Peyer's patch (tissue), 4 donors: ENCODE data around the gene TRIO.

ENCODE experiments used
- POLR2A ChIP-seq, 2 donors: fragments of 450-650 bp; IDR thresholded peaks; one replicate each; pipeline ENCODE4 v1.5.1; 2017; ENCODE audit warnings: antibody characterized with exemption in 2 of 2, mild to moderate bottlenecking in 2 of 2, moderate library complexity in 2 of 2
- TF ChIP-seq, protein P1 (sequence below), 6 experiments: fragments of 450-650 bp in 4 of 6; fragments of 200-600 bp in 2 of 6; sonication (generic) in 1 of 6; IDR thresholded peaks; one replicate each; pipeline ENCODE4 v1.5.1; 2017 to 2019; ENCODE audit warnings: antibody characterized with exemption in 6 of 6, mild to moderate bottlenecking in 3 of 6, moderate library complexity in 1 of 6

DNA sequence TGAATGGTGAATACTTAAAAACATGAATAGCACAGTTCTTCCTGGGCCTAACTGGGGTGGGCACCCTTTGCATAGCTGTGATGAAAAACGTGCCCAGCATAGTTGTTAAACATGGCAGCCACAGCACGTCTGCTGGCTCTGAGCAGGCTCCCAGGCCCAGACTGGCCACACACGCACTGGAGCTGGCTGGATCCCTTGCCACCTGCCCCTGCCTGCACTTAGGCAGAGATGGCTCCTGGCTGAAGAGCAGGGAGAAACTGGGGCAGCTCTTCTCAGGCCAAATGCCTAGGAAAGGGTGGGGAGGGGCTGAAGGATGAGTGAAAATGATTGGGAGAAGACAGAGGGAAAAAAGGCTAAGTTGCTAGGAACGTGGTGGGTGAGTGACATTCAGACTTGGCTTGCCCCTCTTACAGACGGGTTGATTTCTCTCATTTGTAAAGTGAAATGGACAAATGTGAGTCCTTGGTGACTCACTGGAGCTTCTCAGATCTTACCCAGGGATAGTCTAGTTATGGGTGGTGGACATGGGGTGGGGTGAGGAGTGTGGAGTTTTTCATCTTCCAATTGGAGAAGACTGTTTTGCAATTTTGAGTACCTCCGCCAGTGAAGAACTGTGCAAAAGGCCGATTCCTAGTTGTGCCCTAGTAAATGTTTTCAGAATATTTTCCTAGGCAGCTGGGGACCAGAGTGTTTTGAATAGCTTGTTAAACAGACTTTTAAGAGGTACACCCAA is 42.4 kb downstream of the TRIO start:
- TF ChIP-seq, protein P1, sequence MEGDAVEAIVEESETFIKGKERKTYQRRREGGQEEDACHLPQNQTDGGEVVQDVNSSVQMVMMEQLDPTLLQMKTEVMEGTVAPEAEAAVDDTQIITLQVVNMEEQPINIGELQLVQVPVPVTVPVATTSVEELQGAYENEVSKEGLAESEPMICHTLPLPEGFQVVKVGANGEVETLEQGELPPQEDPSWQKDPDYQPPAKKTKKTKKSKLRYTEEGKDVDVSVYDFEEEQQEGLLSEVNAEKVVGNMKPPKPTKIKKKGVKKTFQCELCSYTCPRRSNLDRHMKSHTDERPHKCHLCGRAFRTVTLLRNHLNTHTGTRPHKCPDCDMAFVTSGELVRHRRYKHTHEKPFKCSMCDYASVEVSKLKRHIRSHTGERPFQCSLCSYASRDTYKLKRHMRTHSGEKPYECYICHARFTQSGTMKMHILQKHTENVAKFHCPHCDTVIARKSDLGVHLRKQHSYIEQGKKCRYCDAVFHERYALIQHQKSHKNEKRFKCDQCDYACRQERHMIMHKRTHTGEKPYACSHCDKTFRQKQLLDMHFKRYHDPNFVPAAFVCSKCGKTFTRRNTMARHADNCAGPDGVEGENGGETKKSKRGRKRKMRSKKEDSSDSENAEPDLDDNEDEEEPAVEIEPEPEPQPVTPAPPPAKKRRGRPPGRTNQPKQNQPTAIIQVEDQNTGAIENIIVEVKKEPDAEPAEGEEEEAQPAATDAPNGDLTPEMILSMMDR (IDR thresholded peaks at IDR 0.05): no peak
- no peak for TF ChIP-seq POLR2A (IDR thresholded peaks at IDR 0.05)
